Trophoblast cell (in vitro differentiated cells and primary cell): Measurements from ENCODE around the gene APBA1.

ENCODE experiments used
- DNase-seq, 2 donors: peaks; one replicate each; pipeline ENCODE4 v3.0.0-alpha.2; 2016
- H2AFZ ChIP-seq: 2 replicates; pipeline ENCODE4 v1.6.1; 2013; ENCODE audit warnings: low read length, moderate library complexity, mild to moderate bottlenecking; ENCODE audit not compliant: insufficient read depth, poor library complexity
- H2AK5ac ChIP-seq: 2 replicates; pipeline ENCODE4 v1.6.1; 2013; ENCODE audit warnings: mild to moderate bottlenecking, low read length
- H2BK120ac ChIP-seq: 2 replicates; pipeline ENCODE4 v1.6.1; 2013; ENCODE audit warnings: low read length, mild to moderate bottlenecking, moderate library complexity; ENCODE audit not compliant: insufficient read depth, poor library complexity
- H2BK12ac ChIP-seq: 2 replicates; pipeline ENCODE4 v1.6.1; 2013; ENCODE audit warnings: mild to moderate bottlenecking, low read length, moderate library complexity
- H2BK5ac ChIP-seq: 2 replicates; pipeline ENCODE4 v1.6.1; 2013; ENCODE audit warnings: low read length, low read depth, moderate library complexity, mild to moderate bottlenecking; ENCODE audit not compliant: poor library complexity
- H3K14ac ChIP-seq: 2 replicates; pipeline ENCODE4 v1.6.1; 2013; ENCODE audit warnings: mild to moderate bottlenecking, low read length
- H3K18ac ChIP-seq: 2 replicates; pipeline ENCODE4 v1.6.1; 2013; ENCODE audit warnings: mild to moderate bottlenecking, low read length
- H3K23ac ChIP-seq: 2 replicates; pipeline ENCODE4 v1.6.1; 2013; ENCODE audit warnings: low read length
- H3K27ac ChIP-seq: 2 replicates; pipeline ENCODE4 v1.5.1; 2013; ENCODE audit warnings: low read depth, mild to moderate bottlenecking, inconsistent platforms, low read length, moderate library complexity
- H3K27me3 ChIP-seq: 2 replicates; pipeline ENCODE4 v1.6.1; 2013; ENCODE audit warnings: inconsistent platforms, mild to moderate bottlenecking, low read length, moderate library complexity; ENCODE audit not compliant: insufficient read depth
- H3K36me3 ChIP-seq, 2 experiments: 1 replicate in 1 of 2; 2 replicates in 1 of 2; pipeline ENCODE4 v1.6.1; 2013; ENCODE audit warnings: low read length in 2 of 2, mild to moderate bottlenecking in 2 of 2, moderate library complexity in 1 of 2; ENCODE audit not compliant: insufficient read depth in 2 of 2, control insufficient read depth in 1 of 2
- H3K4ac ChIP-seq: 2 replicates; pipeline ENCODE4 v1.6.1; 2013; ENCODE audit warnings: low read depth, mild to moderate bottlenecking, low read length, moderate library complexity
- H3K4me1 ChIP-seq, 2 experiments: 1 replicate in 1 of 2; 2 replicates in 1 of 2; pipeline ENCODE4 v1.6.1; 2013; ENCODE audit warnings: low read length in 2 of 2, mild to moderate bottlenecking in 2 of 2, moderate library complexity in 1 of 2; ENCODE audit not compliant: insufficient read depth in 2 of 2, control insufficient read depth in 1 of 2
- H3K4me2 ChIP-seq: 2 replicates; pipeline ENCODE4 v1.6.1; 2013; ENCODE audit warnings: inconsistent platforms, mild to moderate bottlenecking, low read length, moderate library complexity
- H3K4me3 ChIP-seq: 2 replicates; pipeline ENCODE4 v1.5.1; 2013; ENCODE audit warnings: mild to moderate bottlenecking, low read depth, low read length, inconsistent platforms
- H3K79me1 ChIP-seq: one replicate; pipeline ENCODE4 v1.6.1; 2013; ENCODE audit warnings: low read length
- H3K79me2 ChIP-seq: 2 replicates; pipeline ENCODE4 v1.6.1; 2013; ENCODE audit warnings: low read length, mild to moderate bottlenecking; ENCODE audit not compliant: control insufficient read depth, insufficient read depth, poor library complexity
- H3K9ac ChIP-seq: 2 replicates; pipeline ENCODE4 v1.6.1; 2013; ENCODE audit warnings: mild to moderate bottlenecking, low read length
- H3K9me3 ChIP-seq: 2 replicates; pipeline ENCODE4 v1.6.1; 2013; ENCODE audit warnings: low read depth, mild to moderate bottlenecking, control low read depth, inconsistent platforms, low read length; ENCODE audit not compliant: insufficient read depth
- H4K12ac ChIP-seq: 2 replicates; pipeline ENCODE4 v1.6.1; 2013; ENCODE audit warnings: low read depth, mild to moderate bottlenecking, low read length, moderate library complexity
- H4K8ac ChIP-seq: 2 replicates; pipeline ENCODE4 v1.6.1; 2013; ENCODE audit warnings: low read depth, mild to moderate bottlenecking, low read length, moderate library complexity
- H4K91ac ChIP-seq: one replicate; pipeline ENCODE4 v1.6.1; 2013; ENCODE audit warnings: low read depth, mild to moderate bottlenecking, low read length, moderate library complexity
- WGBS: extraction: QIAGEN DNeasy Blood & Tissue Kit; methylation state at CpG from one replicate; pipeline ENCODE4 v1.1.7; 2013; ENCODE audit warnings: missing lambda C conversion rate; ENCODE audit not compliant: insufficient read length, insufficient coverage; ENCODE audit errors: extremely low coverage; 5-methylcytosine and 5-hydroxymethylcytosine counted together

APBA1 gene

DNA sequence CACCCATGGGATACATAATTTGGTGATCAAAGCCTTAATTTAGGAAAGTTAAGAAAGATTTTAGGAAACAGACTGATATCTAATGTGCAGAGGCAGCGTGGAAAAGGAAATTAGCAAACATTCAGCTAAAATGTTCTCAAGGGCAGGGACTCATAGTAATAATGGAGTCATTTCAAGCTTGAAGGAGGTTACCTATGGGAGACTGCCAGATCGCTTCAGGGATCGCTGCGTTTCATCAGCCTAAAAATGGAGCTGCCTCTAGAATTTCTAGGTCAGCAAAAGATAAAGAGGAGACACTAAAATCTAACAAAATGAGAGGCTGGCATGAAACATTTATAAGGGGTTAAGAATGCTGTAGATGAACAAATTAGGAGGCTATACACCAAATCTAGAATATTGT, 115.5 kb downstream of the APBA1 start:
- H2AFZ ChIP-seq, result no peak overlapping the region
- no peaks in the 10 kb centered on the region for H3K27me3 ChIP-seq
- H4K12ac ChIP-seq, result no peak overlapping the region
- no peaks in the 10 kb centered on the region for H3K79me1 ChIP-seq
- no peak overlapping the region for H3K14ac ChIP-seq
- no peak for DNase-seq
- H3K4me2 ChIP-seq, result no peak overlapping the region
- H3K4me3 ChIP-seq, result no peak overlapping the region
- H2BK5ac ChIP-seq, result no peak overlapping the region
- no peak overlapping the region for H3K4ac ChIP-seq
- no CpG with 5 or more reads among the region's 4 CpGs for WGBS
- no peak overlapping the region for H2BK120ac ChIP-seq
- H2BK12ac ChIP-seq, result no peak overlapping the region
- H3K4me1 ChIP-seq, result no peaks in the 10 kb centered on the region
- no peak overlapping the region for H4K8ac ChIP-seq
- H3K79me2 ChIP-seq, result no peaks in the 10 kb centered on the region
- H3K23ac ChIP-seq, result no peak overlapping the region
- H3K36me3 ChIP-seq, result no peaks in the 10 kb centered on the region
- H4K91ac ChIP-seq, result no peak overlapping the region
- H3K9me3 ChIP-seq, result no peaks in the 10 kb centered on the region
- no peak overlapping the region for H3K18ac ChIP-seq
- no peak overlapping the region for H2AK5ac ChIP-seq
- no peak overlapping the region for H3K27ac ChIP-seq
- no peak overlapping the region for H3K9ac ChIP-seq

DNA sequence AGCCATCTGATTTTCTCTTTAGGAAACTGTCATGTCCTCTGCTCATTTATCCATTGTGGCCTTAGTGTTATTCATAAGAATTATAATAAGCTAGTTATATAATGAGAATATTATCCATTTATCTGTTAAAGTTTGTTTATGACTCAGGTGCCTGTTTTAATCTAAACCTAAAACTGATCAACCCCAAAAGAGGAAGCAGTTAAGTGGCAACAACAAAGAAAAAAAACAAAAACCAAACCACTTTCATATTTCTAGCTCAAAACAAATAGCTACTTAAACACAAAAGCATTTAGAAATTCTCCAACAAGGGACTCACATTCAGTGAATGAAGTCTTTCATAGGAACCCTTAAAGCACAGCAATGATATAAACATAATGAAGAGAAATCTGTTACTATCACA, 116.4 kb downstream of the APBA1 start:
- no peak overlapping the region for H3K4ac ChIP-seq
- H3K4me1 ChIP-seq, result no peaks in the 10 kb centered on the region
- no peak overlapping the region for H3K4me3 ChIP-seq
- H2BK120ac ChIP-seq, result no peak overlapping the region
- no peak overlapping the region for H2AFZ ChIP-seq
- no peaks in the 10 kb centered on the region for H3K79me1 ChIP-seq
- H3K18ac ChIP-seq, result no peak overlapping the region
- H2AK5ac ChIP-seq, result no peak overlapping the region
- H3K9ac ChIP-seq, result no peak overlapping the region
- DNase-seq, result no peak
- no peaks in the 10 kb centered on the region for H3K36me3 ChIP-seq
- H3K23ac ChIP-seq, result no peak overlapping the region
- H2BK12ac ChIP-seq, result no peak overlapping the region
- H3K79me2 ChIP-seq, result no peaks in the 10 kb centered on the region
- no peak overlapping the region for H3K14ac ChIP-seq
- no peak overlapping the region for H4K12ac ChIP-seq
- H3K27me3 ChIP-seq, result no peaks in the 10 kb centered on the region
- H4K8ac ChIP-seq, result no peak overlapping the region
- no peak overlapping the region for H3K4me2 ChIP-seq
- no peak overlapping the region for H4K91ac ChIP-seq
- H3K9me3 ChIP-seq, result no peaks in the 10 kb centered on the region
- H3K27ac ChIP-seq, result no peak overlapping the region
- H2BK5ac ChIP-seq, result no peak overlapping the region

DNA sequence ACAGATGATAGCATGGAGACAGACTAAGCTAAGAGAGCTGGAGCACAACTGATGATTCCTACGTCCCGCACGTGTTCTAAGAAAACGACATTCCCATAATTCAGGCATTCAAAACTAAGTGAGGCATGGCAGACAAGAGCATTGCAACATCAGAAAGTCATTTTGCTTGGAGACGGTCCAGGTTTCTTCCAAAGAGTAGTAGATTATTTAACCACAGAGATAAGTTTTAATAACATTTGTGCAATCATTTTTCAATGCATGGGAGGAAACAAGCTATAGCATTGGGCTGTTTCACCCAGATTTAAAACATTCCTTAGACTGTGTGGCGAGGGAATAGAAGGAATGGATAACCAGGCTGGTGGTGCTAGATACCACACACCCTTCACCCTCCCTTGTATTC, 117.2 kb downstream of the APBA1 start:
- no peak overlapping the region for H3K18ac ChIP-seq
- H4K8ac ChIP-seq, result no peak overlapping the region
- no peak overlapping the region for H3K23ac ChIP-seq
- H3K4ac ChIP-seq, result no peak overlapping the region
- no peaks in the 10 kb centered on the region for H3K36me3 ChIP-seq
- no peak overlapping the region for H2AK5ac ChIP-seq
- no peak overlapping the region for H3K4me3 ChIP-seq
- H3K9ac ChIP-seq, result no peak overlapping the region
- WGBS, result no CpG with 5 or more reads among the region's 6 CpGs
- H3K4me1 ChIP-seq, result no peaks in the 10 kb centered on the region
- no peak overlapping the region for H3K4me2 ChIP-seq
- no peak overlapping the region for H4K91ac ChIP-seq
- no peak overlapping the region for H3K14ac ChIP-seq
- no peak overlapping the region for H3K27ac ChIP-seq
- H3K9me3 ChIP-seq, result no peaks in the 10 kb centered on the region
- peak in 1 of 2 donors; percentile 8 for DNase-seq
- no peak overlapping the region for H2BK12ac ChIP-seq
- no peak overlapping the region for H2BK120ac ChIP-seq
- no peaks in the 10 kb centered on the region for H3K79me2 ChIP-seq
- no peak overlapping the region for H2BK5ac ChIP-seq
- no peak overlapping the region for H2AFZ ChIP-seq
- H3K79me1 ChIP-seq, result no peaks in the 10 kb centered on the region
- no peaks in the 10 kb centered on the region for H3K27me3 ChIP-seq
- no peak overlapping the region for H4K12ac ChIP-seq

DNA sequence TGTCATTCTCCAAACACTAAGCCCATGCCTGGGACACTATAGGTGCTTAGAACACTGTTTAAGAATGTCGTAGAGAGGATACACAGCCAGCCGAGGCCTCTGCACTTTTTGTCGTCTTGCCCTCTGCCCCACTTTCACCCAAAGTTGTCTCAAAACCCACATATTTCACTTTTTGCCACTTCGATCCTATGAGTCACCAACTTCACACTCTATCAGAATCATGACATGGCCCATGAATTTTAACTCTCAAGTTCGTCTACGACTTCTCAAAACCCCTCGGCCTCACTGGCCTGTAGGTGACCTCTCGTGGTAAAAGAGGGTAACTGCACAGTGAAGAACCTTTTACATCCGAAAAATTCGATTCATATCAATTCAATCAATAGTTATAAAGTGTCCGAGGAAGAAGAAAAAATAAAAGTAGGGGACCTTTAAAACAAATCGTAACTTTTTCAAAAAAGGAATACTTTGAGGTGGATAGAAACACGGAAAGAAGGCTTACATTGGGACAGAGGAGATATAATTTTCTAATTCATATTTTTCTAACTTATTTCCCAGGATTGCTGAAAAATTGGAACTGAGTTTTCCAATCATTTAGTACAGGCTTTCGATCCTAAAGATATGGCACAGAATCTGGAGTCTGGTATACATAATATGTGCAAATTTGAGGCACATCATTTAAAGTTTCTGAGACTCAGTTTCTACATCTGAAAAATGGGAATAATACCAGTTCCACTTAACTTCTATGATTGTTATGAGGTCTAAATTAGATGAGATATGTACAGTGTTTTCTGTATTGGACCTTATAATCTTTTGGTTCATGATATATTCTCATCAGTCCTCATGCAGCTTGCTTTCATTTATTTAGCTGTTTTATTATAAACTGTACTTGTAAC, 122.6 kb downstream of the APBA1 start:
- no peaks in the 10 kb centered on the region for H3K9me3 ChIP-seq
- H4K8ac ChIP-seq, result no peak overlapping the region
- no peak overlapping the region for H3K4me3 ChIP-seq
- H3K27ac ChIP-seq, result no peak overlapping the region
- no peaks in the 10 kb centered on the region for H3K79me2 ChIP-seq
- H3K9ac ChIP-seq, result no peak overlapping the region
- no peak overlapping the region for H2BK12ac ChIP-seq
- H3K4ac ChIP-seq, result no peak overlapping the region
- no peak overlapping the region for H3K4me2 ChIP-seq
- no peak overlapping the region for H4K12ac ChIP-seq
- no peak overlapping the region for H2AFZ ChIP-seq
- no peaks in the 10 kb centered on the region for H3K79me1 ChIP-seq
- H3K18ac ChIP-seq, result no peak overlapping the region
- no peak overlapping the region for H3K23ac ChIP-seq
- H3K4me1 ChIP-seq, result no peaks in the 10 kb centered on the region
- peak in 1 of 2 donors; percentile 68 for DNase-seq
- no CpG with 5 or more reads among the region's 14 CpGs for WGBS
- H4K91ac ChIP-seq, result no peak overlapping the region
- H2BK120ac ChIP-seq, result no peak overlapping the region
- H3K36me3 ChIP-seq, result no peaks in the 10 kb centered on the region
- H3K14ac ChIP-seq, result no peak overlapping the region
- no peak overlapping the region for H2AK5ac ChIP-seq
- no peak overlapping the region for H2BK5ac ChIP-seq
- no peaks in the 10 kb centered on the region for H3K27me3 ChIP-seq
